ENCODE results near the gene BOD1L2.

The BOD1L2 gene

DNA sequence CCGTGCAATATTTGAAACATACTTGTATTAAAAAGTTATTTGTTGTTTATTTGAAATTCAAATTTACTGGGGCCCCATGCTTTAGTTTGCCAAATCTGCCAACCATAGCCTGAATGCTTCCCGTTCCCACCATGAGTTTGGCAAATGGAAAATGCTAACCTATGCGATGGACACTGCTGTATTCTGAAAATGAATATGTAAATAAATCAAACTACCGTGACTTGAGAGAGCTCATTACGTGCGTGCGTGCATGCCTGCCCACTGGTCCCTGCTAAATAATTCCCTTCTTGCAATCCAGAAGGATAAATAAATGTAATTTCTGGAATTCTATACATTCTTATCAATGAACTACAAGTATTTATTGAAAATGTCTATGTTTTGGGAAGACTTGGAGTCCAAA lies 3.2 kb downstream of the BOD1L2 start:
- no peak for DNase-seq (ENCODE audit: low read depth, low spot score)

- DNase-seq (ENCODE audit: low read depth, low spot score), result no peak
These were observed 3.9 kb downstream of the BOD1L2 start for GRCh38 chr18:57150828-57151227.

DNA sequence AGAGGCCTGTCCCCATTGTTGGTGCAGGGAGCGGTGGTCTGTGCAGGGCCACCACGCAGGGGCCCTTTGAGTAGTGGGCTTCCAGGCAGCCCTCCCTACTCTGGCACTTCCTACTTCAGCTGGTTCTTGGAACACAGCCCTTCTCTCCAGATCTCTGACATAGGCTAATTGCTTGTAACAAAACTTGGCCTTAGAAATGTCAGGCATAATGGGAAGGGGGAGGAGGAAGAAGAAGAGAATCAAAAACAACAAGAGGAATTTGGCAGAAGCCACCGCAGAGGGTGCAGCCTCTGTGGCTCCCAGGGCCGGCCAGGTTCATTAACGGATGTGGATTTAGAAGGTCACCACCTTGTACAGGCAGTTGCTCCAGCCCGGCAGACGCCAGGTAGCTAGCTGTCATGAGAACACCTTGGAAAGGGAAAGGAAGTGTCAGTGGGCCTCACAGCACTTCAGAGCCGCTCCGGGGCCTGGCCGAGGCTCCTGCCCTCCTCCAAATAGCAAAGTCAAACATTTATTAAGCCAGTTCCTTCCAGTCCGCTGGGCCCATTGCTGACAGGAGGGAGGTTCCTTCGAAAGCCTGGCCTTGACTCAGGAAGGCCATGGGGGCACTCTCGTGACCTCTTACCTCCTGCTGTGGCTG lies 7.4 kb downstream of the BOD1L2 start:
- DNase-seq (ENCODE audit: low read depth, low spot score), result no peak

DNA sequence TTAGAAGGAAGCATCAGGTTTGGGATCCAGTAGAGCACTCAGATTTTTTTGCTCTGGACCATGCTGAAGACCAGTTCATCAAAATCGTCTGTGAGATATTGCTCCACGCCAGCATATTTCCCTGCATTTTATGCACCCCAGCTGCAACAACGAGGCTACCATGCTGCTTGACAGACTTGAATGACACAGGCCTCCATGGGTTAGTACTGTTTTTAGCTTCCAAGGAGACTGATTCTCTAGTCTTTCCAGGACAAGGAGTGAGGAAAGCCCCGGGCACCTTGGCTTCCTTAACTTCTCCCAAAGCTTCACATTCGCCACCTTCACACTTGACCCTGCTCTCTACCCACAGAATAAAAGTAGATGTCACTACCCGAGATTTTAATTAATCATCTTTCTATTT lies 17.5 kb downstream of the BOD1L2 start:
- no peak for DNase-seq (ENCODE audit: low read depth, low spot score)

GRCh38 chr18:57167617-57168308 lies 20.9 kb downstream of the BOD1L2 start:
- DNase-seq (ENCODE audit: low read depth, low spot score), result no peak

GRCh38 chr18:57171026-57171425 lies 24.1 kb downstream of the BOD1L2 start:
- DNase-seq (ENCODE audit: low read depth, low spot score), result no peak

DNA sequence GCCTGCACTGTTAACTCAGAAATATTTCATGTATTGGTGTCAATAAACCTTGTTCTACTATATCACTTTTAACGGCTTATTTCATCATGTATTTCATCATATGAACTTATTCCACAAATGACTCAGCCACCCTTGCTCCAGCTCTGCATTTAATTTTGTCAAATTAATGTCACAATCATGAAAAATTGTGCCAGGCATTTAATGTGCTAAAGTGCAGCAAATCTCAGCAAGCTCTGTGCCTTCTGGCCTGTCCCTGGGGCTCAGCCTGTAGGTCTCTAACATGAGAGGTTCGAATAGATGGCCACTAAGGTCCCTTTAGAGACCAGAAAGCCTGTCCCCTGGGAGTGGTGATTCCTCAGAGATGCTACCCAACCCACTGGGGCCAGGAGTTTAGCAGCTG lies 28.6 kb downstream of the BOD1L2 start:
- DNase-seq (ENCODE audit: low read depth, low spot score), result no peak

DNA sequence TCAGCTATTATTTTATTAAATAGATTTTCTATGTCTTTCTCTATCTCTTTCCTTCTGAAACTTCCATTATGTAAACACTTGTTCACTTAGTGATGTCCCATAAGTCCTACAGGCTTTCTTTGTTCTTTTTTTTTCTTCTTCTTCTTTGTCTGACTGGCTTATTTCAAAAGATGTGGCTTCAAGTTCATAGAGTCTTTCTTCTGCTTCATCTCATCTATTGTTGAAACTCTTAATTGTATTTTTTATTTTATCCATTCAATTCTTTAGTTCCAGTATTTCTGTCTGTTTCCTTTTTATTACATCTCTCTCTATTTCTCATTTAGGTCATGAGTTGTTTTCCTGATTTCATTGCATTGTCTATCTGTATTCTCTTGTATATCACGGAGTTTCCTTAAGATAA lies 38.5 kb downstream of the BOD1L2 start:
- no peak for DNase-seq (ENCODE audit: low read depth, low spot score)

DNA sequence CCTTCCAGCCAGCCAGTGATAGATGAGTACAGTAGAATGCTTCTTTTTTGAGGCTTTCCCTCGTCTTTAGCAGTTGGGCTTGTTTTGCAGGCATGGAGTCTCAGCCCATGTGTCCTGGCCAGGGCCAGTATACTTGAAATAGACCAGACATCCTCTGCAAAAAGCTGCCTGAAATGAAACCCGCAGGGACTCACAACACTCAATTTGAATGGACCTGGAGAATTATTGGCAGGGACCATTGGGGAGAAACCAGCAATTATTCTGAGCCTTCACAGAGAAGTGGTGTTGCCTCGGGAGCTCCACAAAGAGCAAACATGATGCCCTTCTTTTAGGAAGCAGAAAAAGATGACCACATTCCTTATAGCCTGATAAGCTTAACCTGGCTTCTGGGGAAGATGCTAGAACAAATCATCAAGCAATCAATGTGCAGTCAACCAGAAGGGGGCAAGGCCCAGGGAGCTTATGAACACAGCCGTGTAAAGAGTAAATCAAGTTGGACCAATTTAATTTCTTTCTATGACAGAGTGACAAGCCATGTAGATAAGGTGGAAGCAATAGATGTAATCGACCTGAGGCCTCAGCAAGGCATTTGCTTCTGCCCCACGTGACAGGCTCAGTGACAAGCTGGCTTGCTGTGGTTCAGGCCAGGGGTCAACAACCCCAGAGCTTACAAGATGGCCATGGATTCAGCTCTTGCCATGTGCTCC lies 42.1 kb downstream of the BOD1L2 start:
- DNase-seq (ENCODE audit: low read depth, low spot score), result no peak

GRCh38 chr18:57190026-57190425 lies 43.1 kb downstream of the BOD1L2 start:
- no peak for DNase-seq (ENCODE audit: low read depth, low spot score)

- no peak for DNase-seq (ENCODE audit: low read depth, low spot score)
These were observed 47.2 kb downstream of the BOD1L2 start for GRCh38 chr18:57194070-57194469.

GRCh38 chr18:57194622-57195021 lies 47.7 kb downstream of the BOD1L2 start:
- DNase-seq (ENCODE audit: low read depth, low spot score), result no peak

DNA sequence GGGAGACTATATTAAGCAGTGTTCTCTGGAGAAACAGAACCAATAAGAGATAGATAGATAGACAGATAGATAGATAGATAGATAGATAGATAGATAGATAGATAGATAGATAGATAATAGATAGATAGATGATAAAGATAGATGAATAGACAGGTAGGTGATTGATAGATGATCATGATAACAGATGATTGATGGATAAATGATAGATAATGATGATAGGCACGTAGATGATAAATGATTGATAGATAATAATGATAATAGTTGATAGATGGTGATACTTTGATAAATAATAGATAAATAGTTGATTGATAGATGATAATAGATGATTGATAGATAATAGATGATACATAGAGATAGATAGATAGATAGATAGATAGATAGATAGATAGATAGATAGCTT lies 48.5 kb downstream of the BOD1L2 start:
- DNase-seq (ENCODE audit: low read depth, low spot score), result no peak

GRCh38 chr18:57197261-57197660 lies 50.4 kb downstream of the BOD1L2 start:
- DNase-seq (ENCODE audit: low read depth, low spot score), result no peak

GRCh38 chr18:57198073-57198472 lies 51.2 kb downstream of the BOD1L2 start:
- DNase-seq (ENCODE audit: low read depth, low spot score), result no peak

Data from activated naive CD8-positive, alpha-beta T cell treated with anti-CD3 and anti-CD28 coated beads, Interleukin-2, amount 50 U/mL, for 16 hours (primary cell).